Endothelial cell of umbilical vein (primary cell): Measurements from ENCODE around the gene STUM. TPM values are rescaled to one million over a fixed set of nuclear protein-coding genes. Genes with fewer than 3 reads are reported as not detected.

Experiments
- BruUV-seq: library from RNA; stranded (reverse); fragments of 400-500 nt; replicated peaks from 2 replicates; lab custom pipeline; 2021; lab: Mats Ljungman, UMichigan
- CTCF ChIA-PET: fragments of 300-600, 350-600 bp; sonication (Branson Sonifier 250); formaldehyde crosslinking; loops from one replicate; lab custom pipeline; 2021; ENCODE audit warnings: antibody characterized with exemption, inconsistent platforms; lab: Charles Lee
- POLR2A ChIA-PET: fragments of 300-600, 350-600 bp; sonication (Branson Sonifier 250); formaldehyde crosslinking; loops from one replicate; lab custom pipeline; 2021; ENCODE audit warnings: antibody characterized with exemption, inconsistent platforms; lab: Charles Lee
- DNase-seq: peaks from one replicate; pipeline ENCODE4 v3.0.0-alpha.2; 2011; ENCODE audit warnings: low read depth, low spot score
- FAIRE-seq: peaks from 2 replicates; lab custom pipeline; 2011; peaks lifted over from hg19 to GRCh38; lab: Jason Lieb, UNC
- H2AFZ ChIP-seq: 2 replicates; pipeline ENCODE4 v1.6.0; 2012; ENCODE audit warnings: low read depth, low read length, control low read depth, inconsistent platforms
- H3K27ac ChIP-seq: 2 replicates; pipeline ENCODE4 v1.5.1; 2011; ENCODE audit warnings: low read depth, mild to moderate bottlenecking, control low read depth, low read length, moderate library complexity; ENCODE audit not compliant: insufficient read depth
- H3K27me3 ChIP-seq, 2 experiments: 2 replicates each; pipeline versions ENCODE4 v1.6.0 to v1.6.1; 2011; ENCODE audit warnings: low read length in 2 of 2, mixed read lengths in 1 of 2; ENCODE audit not compliant: control insufficient read depth in 2 of 2, insufficient read depth in 2 of 2
- H3K36me3 ChIP-seq, 2 experiments: 2 replicates in 1 of 2; 3 replicates in 1 of 2; pipeline ENCODE4 v1.5.1; 2011; ENCODE audit warnings: low read length in 2 of 2, mild to moderate bottlenecking in 1 of 2, moderate library complexity in 1 of 2; ENCODE audit not compliant: control insufficient read depth in 2 of 2, insufficient read depth in 2 of 2; ENCODE audit errors: extremely low read depth in 1 of 2
- H3K4me1 ChIP-seq: 3 replicates; pipeline ENCODE4 v1.5.1; 2011; ENCODE audit warnings: mild to moderate bottlenecking, low read length; ENCODE audit not compliant: control insufficient read depth, insufficient read depth; ENCODE audit errors: extremely low read depth
- H3K4me2 ChIP-seq: 2 replicates; pipeline ENCODE4 v1.6.1; 2011; ENCODE audit warnings: low read length, control low read depth, mixed read lengths; ENCODE audit not compliant: insufficient read depth
- H3K4me3 ChIP-seq, 3 experiments: fragments of 200-600 bp in 1 of 3; sonication (generic), shearing (Covaris generic) in 1 of 3; replicated peaks in 1 of 3; 2 replicates each; pipeline ENCODE4 v1.5.1; 2011 to 2016; ENCODE audit warnings: control low read depth in 3 of 3, low read length in 3 of 3, mild to moderate bottlenecking in 2 of 3, inconsistent platforms in 1 of 3, low read depth in 1 of 3, moderate library complexity in 1 of 3; ENCODE audit not compliant: insufficient read depth in 1 of 3
- H3K79me2 ChIP-seq: 2 replicates; pipeline ENCODE4 v1.6.0; 2012; ENCODE audit warnings: low read length, inconsistent platforms; ENCODE audit not compliant: control insufficient read depth, insufficient read depth
- H3K9ac ChIP-seq: replicated peaks from 2 replicates; pipeline ENCODE3; 2011; ENCODE audit warnings: low read length, control low read depth; ENCODE audit not compliant: insufficient read depth; ENCODE audit errors: extremely low read depth
- H3K9me1 ChIP-seq: replicated peaks from 3 replicates; pipeline ENCODE4 v1.6.0; 2011; ENCODE audit warnings: mild to moderate bottlenecking, low read length; ENCODE audit not compliant: control insufficient read depth, insufficient read depth; ENCODE audit errors: extremely low read depth
- H3K9me3 ChIP-seq: replicated peaks from 2 replicates; pipeline ENCODE4 v1.5.1; 2012; ENCODE audit warnings: low read length, inconsistent platforms; ENCODE audit not compliant: control insufficient read depth, insufficient read depth
- H4K20me1 ChIP-seq: replicated peaks from 2 replicates; pipeline ENCODE3; 2011; ENCODE audit warnings: mild to moderate bottlenecking, low read length; ENCODE audit not compliant: control insufficient read depth, insufficient read depth; ENCODE audit errors: extremely low read depth
- CTCF ChIP-seq, 2 donors: IDR thresholded peaks; 1 replicate in 1 of 2; 2 replicates in 1 of 2; pipeline ENCODE4 v1.5.1; 2011; ENCODE audit warnings: low read length in 2 of 2, mild to moderate bottlenecking in 2 of 2, moderate library complexity in 2 of 2, control low read depth in 1 of 2, inconsistent platforms in 1 of 2, low read depth in 1 of 2; ENCODE audit not compliant: insufficient read depth in 1 of 2; ENCODE audit errors: extremely low read depth in 1 of 2
- EZH2 ChIP-seq: IDR thresholded peaks from 2 replicates; pipeline ENCODE4 v1.6.1; 2012; ENCODE audit warnings: borderline replicate concordance, low read depth, mild to moderate bottlenecking, moderate library complexity, low read length, inconsistent platforms; ENCODE audit not compliant: severe bottlenecking
- FOS ChIP-seq: IDR thresholded peaks from 2 replicates; pipeline ENCODE4 v1.6.1; 2011; ENCODE audit warnings: mild to moderate bottlenecking, low read length, moderate library complexity, borderline replicate concordance; ENCODE audit not compliant: insufficient read depth
- GATA2 ChIP-seq: IDR thresholded peaks from 2 replicates; pipeline ENCODE4 v1.7.0; 2011; ENCODE audit warnings: low read depth, mild to moderate bottlenecking, moderate library complexity, mixed read lengths, low read length; ENCODE audit not compliant: insufficient read length, insufficient read depth
- JUN ChIP-seq: IDR thresholded peaks from 2 replicates; pipeline ENCODE4 v1.6.1; 2011; ENCODE audit warnings: borderline replicate concordance, low read depth; ENCODE audit not compliant: insufficient read length, insufficient read depth
- MYC ChIP-seq: IDR thresholded peaks from one replicate; pipeline ENCODE4 v1.6.1; 2011; ENCODE audit warnings: mild to moderate bottlenecking, low read depth, low read length
- POLR2A ChIP-seq: IDR thresholded peaks from 2 replicates; pipeline ENCODE4 v1.6.1; 2012; ENCODE audit warnings: low read depth, mild to moderate bottlenecking, control low read depth, low read length
- POLR2AphosphoS5 ChIP-seq: IDR thresholded peaks from 2 replicates; pipeline ENCODE4 v1.6.1; 2012; ENCODE audit warnings: low read depth, mild to moderate bottlenecking, control low read depth, low read length, moderate library complexity; ENCODE audit not compliant: insufficient read depth
- dilution Hi-C: fragments of 300-500 bp; cut with MboI; formaldehyde crosslinking; loops from one replicate; pipeline ENCODE4 v1.15.0; 2019; ENCODE audit warnings: low sequenced_read_pairs; ENCODE audit not compliant: extremely low pct_ligation_motif_present
- intact Hi-C: fragments of 100-400 bp; cut with micrococcal nuclease; formaldehyde crosslinking; loops from one replicate; pipeline ENCODE4 v1.10.0; 2022
- polyA plus RNA-seq, 4 experiments: library from polyadenylated mRNA; depleted of rRNA in 3 of 4; stranded (reverse) in 3 of 4; unstranded in 1 of 4; fragments of >200 nt; gene quantifications; 2 replicates each; pipeline versions ENCODE4 v1.2.1 to v1.2.3, GENCODE V29; 2011 to 2012; ENCODE audit warnings: missing spikeins in 1 of 4
- total RNA-seq: library from RNA; stranded (reverse); gene quantifications from 2 replicates; pipeline ENCODE4 v1.2.3, GENCODE V29; 2021
- TF ChIP-seq, protein P1 (sequence below): IDR thresholded peaks from 2 replicates; pipeline ENCODE4 v1.6.1; 2011; ENCODE audit not compliant: insufficient read depth, insufficient read length

The STUM gene
- total and polyA plus RNA-seq, 2 donors (not counting 3 experiments of a cell fraction or from before 2014, with no cell fraction given) = not detected

- FAIRE-seq = no peak
Measured at GRCh38 chr1:226610671-226611070, 62.1 kb downstream of the STUM start.

More at GRCh38 chr1:226610671-226611070, 62.1 kb downstream of the STUM start:
- H3K27ac ChIP-seq = no peak overlapping the region
- CTCF ChIA-PET = interaction anchor here (1.4 to 2.6 kb wide), 2 partner anchors 16 to 22 kb away, joined by 3 to 8 read pairs; no protein-coding TSS in a partner anchor
- H3K4me3 ChIP-seq = no peak overlapping the region
- DNase-seq = no peak
- no peaks in the 10 kb centered on the region for H3K27me3 ChIP-seq
- no peaks in the 10 kb centered on the region for H3K36me3 ChIP-seq
- H3K79me2 ChIP-seq = no peaks in the 10 kb centered on the region
- no peak overlapping the region for H2AFZ ChIP-seq
- intact Hi-C loops (no loop called here), dilution Hi-C loops (no loop called here)
- TF ChIP-seq CTCF (IDR thresholded peaks at IDR 0.05; ENCODE audit: extremely low read depth in 1 of 2, insufficient read depth in 1 of 2, low read depth in 1 of 2, low read length in 2 of 2) (no peak), POLR2AphosphoS5 (no peak), POLR2A (no peak), MYC (no peak), JUN (no peak), EZH2 (no peak), GATA2 (no peak), FOS (no peak)
- TF ChIP-seq, protein P1, sequence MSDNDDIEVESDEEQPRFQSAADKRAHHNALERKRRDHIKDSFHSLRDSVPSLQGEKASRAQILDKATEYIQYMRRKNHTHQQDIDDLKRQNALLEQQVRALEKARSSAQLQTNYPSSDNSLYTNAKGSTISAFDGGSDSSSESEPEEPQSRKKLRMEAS = no peak
- H3K9me1 ChIP-seq = no peaks in the 10 kb centered on the region
- H3K4me1 ChIP-seq = no peaks in the 10 kb centered on the region
- no peak overlapping the region for H3K9ac ChIP-seq
- no peak overlapping the region for H3K4me2 ChIP-seq
- no peaks in the 10 kb centered on the region for H4K20me1 ChIP-seq
- no peaks in the 10 kb centered on the region for H3K9me3 ChIP-seq
- BruUV-seq = no TSS peak
- POLR2A ChIA-PET = no interaction called here
